ENCODE measurements around the gene GPR75.

- TF ChIP-seq CTCF (IDR thresholded peaks at IDR 0.05 in 4 of 5, conservative IDR thresholded peaks at IDR 0.05 in 1 of 5) (no peak), POLR2A (IDR thresholded peaks at IDR 0.05) (no peak)
Measured at GRCh38 chr2:53905396-53905795, 45.6 kb upstream of the GPR75 start.

All from gastrocnemius medialis (tissue), 4 donors.